Stimulated activated CD8-positive, alpha-beta memory T cell treated with anti-CD3 and anti-CD28 coated beads, Interleukin-4, amount 100 ng/mL, for 4 hours (primary cell): Measurements from ENCODE around the gene SFXN3.
A peak's percentile ranks its signal among the peaks of the same experiment; 100 is the strongest.

Experiments
- DNase-seq, 2 donors: peaks; one replicate each; pipeline ENCODE4 v3.0.0-alpha.2; 2020; ENCODE audit warnings: low read depth in 2 of 2, low spot score in 1 of 2

SFXN3 gene

GRCh38 chr10:101031128-101031795, at the start of gene SFXN3, which contains the start of gene PDZD7:
SFXN3 (plus strand) TSS chr10:101031234; CDS start chr10:101034695, 3,461 bp downstream.
PDZD7 (minus strand) TSS chr10:101031129; CDS start chr10:101030219, 910 bp downstream.
- peak; percentile 92 for DNase-seq

GRCh38 chr10:100982916-100983830, 47.9 kb upstream of the SFXN3 start:
- no peak for DNase-seq

GRCh38 chr10:100983868-100984671, 47.0 kb upstream of the SFXN3 start:
- no peak for DNase-seq

- DNase-seq, result no peak
Observed at GRCh38 chr10:100984672-100985177, 46.3 kb upstream of the SFXN3 start.

- DNase-seq, result no peak
Observed at GRCh38 chr10:100985336-100985735, 45.7 kb upstream of the SFXN3 start.

GRCh38 chr10:100986623-100986951, 44.4 kb upstream of the SFXN3 start:
- DNase-seq, result no peak

GRCh38 chr10:100986952-100987684, 43.9 kb upstream of the SFXN3 start, which contains the start of the genes MRPL43 and TWNK:
MRPL43 (minus strand) TSS chr10:100987497; CDS start chr10:100987443, 54 bp downstream.
TWNK (plus strand) TSS chr10:100987543; CDS start chr10:100988211, 668 bp downstream.
- DNase-seq, result peak; percentile 67 to 71

- DNase-seq, result no peak
Observed at GRCh38 chr10:100987685-100988049, 43.4 kb upstream of the SFXN3 start.

GRCh38 chr10:100988166-100988565, 42.9 kb upstream of the SFXN3 start:
- no peak for DNase-seq

GRCh38 chr10:100989088-100989487, 41.9 kb upstream of the SFXN3 start:
- DNase-seq, result no peak

GRCh38 chr10:100993986-100994708, 36.9 kb upstream of the SFXN3 start:
- DNase-seq, result no peak

GRCh38 chr10:100995181-100995580, 35.9 kb upstream of the SFXN3 start:
- DNase-seq, result no peak

GRCh38 chr10:100996678-100997359, 34.2 kb upstream of the SFXN3 start:
- no peak for DNase-seq

- DNase-seq, result peak; percentile 29 to 48
Observed at GRCh38 chr10:100997360-100998182, 33.5 kb upstream of the SFXN3 start.

- DNase-seq, result peak; percentile 21 to 29
Observed at GRCh38 chr10:100998183-100998990, 32.6 kb upstream of the SFXN3 start.

- peak; percentile 34 to 57 for DNase-seq
Observed at GRCh38 chr10:100998991-100999741, 31.9 kb upstream of the SFXN3 start.

- DNase-seq, result no peak
Observed at GRCh38 chr10:100999742-101000126, 31.3 kb upstream of the SFXN3 start, which contains the start of gene LZTS2. LZTS2 (plus strand) TSS chr10:100999808; CDS start chr10:101002539, 2,731 bp downstream.
